ENCODE measurements around the gene PREB. TPM values are rescaled to one million over a fixed set of nuclear protein-coding genes. Genes with fewer than 3 reads are reported as not detected.

The PREB gene
- total and polyA plus RNA-seq, 8 donors, result 14.2 to 107 (median 41.0) TPM

DNA sequence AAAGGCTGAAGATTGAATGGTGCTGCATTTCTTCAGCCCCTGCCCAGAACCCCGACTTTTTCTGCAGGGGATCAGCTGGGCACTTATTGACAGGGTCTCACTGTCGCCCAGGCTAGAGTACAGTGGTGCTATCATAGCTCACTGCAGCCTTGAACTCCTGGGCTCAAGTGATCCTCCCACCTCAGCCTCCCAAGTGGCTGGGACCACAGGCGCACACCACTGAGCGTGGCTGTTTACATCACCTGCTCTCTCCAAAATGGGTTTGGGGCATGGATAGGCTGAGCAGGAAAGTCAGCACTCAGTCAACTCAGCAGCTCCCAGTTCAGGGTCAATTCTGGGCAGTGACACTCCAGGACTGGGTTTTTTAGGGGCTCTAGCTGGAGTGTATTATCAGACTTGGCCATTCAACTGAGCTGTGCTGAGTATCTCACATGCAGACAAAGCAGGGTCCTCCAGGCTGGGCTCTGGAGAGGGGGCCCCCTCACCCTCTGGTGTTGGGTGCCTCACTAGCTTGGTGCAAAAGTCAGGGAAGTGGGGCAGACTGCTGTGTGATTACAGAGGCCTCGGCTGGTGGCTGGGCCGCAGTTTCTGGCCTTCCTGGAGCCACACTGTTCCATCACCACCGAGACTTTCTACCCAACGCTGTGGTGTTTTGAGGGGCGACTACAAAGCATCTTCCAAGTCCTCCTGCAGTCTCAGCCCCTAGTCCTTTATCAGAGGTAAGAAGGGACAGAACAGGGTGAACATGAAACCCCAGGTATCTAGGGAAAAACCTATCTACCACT, 6.4 kb downstream of the PREB start:
- DNase-seq, result no peak
- Histone ChIP-seq H3K4me3 (no peak overlapping the region), H3K9me3 (no peaks in the 10 kb centered on the region), H3K27ac (no peak overlapping the region), H3K4me1 (peaks cover 8 to 23% (median 22%) of the 10 kb centered on the region in 4 donors), H3K36me3 (peaks cover 30 to 43% (median 37%) of the 10 kb centered on the region in 4 donors), H3K27me3 (no peaks in the 10 kb centered on the region)
- WGBS, 5 donors, result 82 to 89% (median 86%) methylated on average over 9 of the region's 9 CpGs
- intact Hi-C loops (cut with DNase I; ENCODE audit: low total_unique reads), result no loop called here
- no peak for TF ChIP-seq POLR2AphosphoS5 (IDR thresholded peaks at IDR 0.05)
- TF ChIP-seq, protein P1, sequence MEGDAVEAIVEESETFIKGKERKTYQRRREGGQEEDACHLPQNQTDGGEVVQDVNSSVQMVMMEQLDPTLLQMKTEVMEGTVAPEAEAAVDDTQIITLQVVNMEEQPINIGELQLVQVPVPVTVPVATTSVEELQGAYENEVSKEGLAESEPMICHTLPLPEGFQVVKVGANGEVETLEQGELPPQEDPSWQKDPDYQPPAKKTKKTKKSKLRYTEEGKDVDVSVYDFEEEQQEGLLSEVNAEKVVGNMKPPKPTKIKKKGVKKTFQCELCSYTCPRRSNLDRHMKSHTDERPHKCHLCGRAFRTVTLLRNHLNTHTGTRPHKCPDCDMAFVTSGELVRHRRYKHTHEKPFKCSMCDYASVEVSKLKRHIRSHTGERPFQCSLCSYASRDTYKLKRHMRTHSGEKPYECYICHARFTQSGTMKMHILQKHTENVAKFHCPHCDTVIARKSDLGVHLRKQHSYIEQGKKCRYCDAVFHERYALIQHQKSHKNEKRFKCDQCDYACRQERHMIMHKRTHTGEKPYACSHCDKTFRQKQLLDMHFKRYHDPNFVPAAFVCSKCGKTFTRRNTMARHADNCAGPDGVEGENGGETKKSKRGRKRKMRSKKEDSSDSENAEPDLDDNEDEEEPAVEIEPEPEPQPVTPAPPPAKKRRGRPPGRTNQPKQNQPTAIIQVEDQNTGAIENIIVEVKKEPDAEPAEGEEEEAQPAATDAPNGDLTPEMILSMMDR (IDR thresholded peaks at IDR 0.05), result no peak
- no peak for TF ChIP-seq EP300 (IDR thresholded peaks at IDR 0.05)
- TF ChIP-seq POLR2A (IDR thresholded peaks at IDR 0.05), result no peak

DNA sequence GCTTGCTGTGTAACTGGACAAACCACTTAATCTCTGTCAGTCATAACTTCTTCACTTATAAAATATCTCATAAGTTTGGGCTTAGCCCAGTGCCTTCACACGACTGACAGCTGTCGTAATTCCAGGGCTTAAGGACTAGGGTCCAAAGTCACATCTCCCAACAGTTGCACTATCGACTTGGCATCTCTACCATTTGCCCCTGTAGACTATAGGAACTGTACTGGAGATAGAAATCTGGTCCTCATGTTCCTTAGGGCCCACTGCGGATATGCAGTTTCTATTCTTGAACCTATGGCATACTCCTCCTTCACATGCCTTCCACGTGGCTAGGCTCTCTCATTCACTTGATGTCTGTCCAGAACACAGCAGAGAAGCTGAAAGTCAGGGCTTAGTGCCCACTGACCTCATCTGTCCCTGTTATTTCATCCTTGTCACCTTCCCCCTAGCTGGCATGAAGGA, 8.2 kb downstream of the PREB start:
- no peak overlapping the region for H3K27ac ChIP-seq
- intact Hi-C loops (cut with DNase I; ENCODE audit: low total_unique reads), result no loop called here
- DNase-seq, result no peak
- H3K4me1 ChIP-seq, result peaks cover 5 to 16% (median 15%) of the 10 kb centered on the region in 4 donors
- no peak overlapping the region for H3K4me3 ChIP-seq
- H3K36me3 ChIP-seq, result peaks cover 17 to 28% (median 20%) of the 10 kb centered on the region in 4 donors
- 45 to 54% (median 51%) methylated on average over 5 of the region's 5 CpGs for WGBS, 5 donors
- H3K27me3 ChIP-seq, result no peaks in the 10 kb centered on the region
- H3K9me3 ChIP-seq, result no peaks in the 10 kb centered on the region
- TF ChIP-seq POLR2AphosphoS5 (IDR thresholded peaks at IDR 0.05) (no peak), EP300 (IDR thresholded peaks at IDR 0.05) (no peak), POLR2A (IDR thresholded peaks at IDR 0.05) (no peak)
- TF ChIP-seq, protein P1 (IDR thresholded peaks at IDR 0.05), result no peak

DNA sequence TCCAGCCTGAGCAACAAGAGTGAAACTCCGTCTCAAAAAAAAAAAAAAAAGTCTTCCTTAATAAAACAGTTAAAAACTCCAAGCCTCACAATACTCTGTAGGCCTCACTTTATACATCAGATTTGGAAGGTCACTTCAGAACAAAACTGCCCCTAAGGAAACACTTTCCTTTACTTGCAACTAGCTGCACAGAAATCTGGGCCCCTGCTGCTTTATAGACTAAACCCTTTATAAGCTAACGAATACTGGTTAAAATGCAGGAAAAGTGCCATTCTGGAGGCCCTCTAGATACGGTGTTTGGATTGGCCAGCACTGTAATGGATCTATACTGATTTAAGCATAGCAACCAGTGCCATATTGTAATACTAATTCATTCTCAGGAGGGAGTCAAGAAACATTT, 9.3 kb downstream of the PREB start:
- Histone ChIP-seq H3K27me3 (peaks cover 0 to under 1% (median 0%) of the 10 kb centered on the region in 3 donors), H3K36me3 (peaks cover 6 to 16% (median 9%) of the 10 kb centered on the region in 4 donors), H3K4me3 (no peak overlapping the region), H3K9me3 (no peaks in the 10 kb centered on the region), H3K27ac (no peak overlapping the region), H3K4me1 (peaks cover 5 to 16% (median 15%) of the 10 kb centered on the region in 4 donors)
- no peak for DNase-seq
- intact Hi-C loops (cut with DNase I; ENCODE audit: low total_unique reads), result no loop called here
- TF ChIP-seq POLR2AphosphoS5 (IDR thresholded peaks at IDR 0.05) (no peak), EP300 (IDR thresholded peaks at IDR 0.05) (no peak), POLR2A (IDR thresholded peaks at IDR 0.05) (no peak)
- TF ChIP-seq, protein P1 (IDR thresholded peaks at IDR 0.05), result no peak
- WGBS, 5 donors, result 87 to 97% (median 91%) methylated on average over 3 of the region's 3 CpGs

DNA sequence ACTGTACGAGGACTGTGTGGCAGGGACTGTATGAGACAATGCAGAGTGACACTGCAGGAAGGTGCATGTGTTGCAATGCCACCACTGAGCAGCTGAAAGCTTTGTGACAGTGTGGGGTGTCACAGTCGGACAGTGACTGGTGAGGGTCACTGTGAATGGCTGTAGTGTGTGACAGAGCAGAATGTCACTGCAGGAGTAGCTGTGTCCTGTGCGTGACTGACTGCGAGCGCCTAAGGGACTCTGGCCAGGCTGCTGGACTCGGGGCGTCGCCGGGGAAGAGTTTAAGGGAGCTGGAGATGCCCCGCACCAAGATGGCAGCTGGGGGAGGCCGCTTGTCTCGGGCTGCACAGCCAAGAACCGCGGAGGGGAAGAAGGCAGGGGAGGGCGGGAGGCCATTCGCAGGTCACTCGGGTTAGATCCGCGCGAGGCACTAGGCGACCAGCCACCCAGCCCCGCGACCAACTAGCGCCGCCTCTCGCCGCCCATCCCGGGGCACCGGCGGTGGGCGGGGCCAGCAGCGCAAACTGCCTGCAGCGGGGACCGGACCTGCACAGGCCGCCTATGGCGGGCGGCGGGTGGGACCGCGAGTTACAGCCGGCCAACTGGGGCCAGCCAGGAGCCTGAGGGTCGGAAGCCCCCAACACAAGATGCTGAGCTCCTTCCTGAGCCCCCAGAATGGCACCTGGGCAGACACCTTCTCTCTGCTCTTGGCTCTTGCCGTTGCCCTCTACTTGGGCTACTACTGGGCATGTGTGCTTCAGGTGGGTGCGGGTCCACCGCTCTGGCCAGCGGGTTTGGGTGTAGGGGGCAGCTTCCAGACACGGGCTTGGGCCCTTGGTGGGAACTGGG, 10.9 kb downstream of the PREB start, which contains the start of gene ABHD1:
ABHD1 (plus strand) TSS at position 514 of the 849 bp plus-strand sequence; CDS start at position 648, 134 bp downstream.
- WGBS, 5 donors, result 4 to 9% (median 5%) methylated on average over 28 to 47 of the region's 47 CpGs
- H3K36me3 ChIP-seq, result no peaks in the 10 kb centered on the region
- TF ChIP-seq, protein P1 (IDR thresholded peaks at IDR 0.05), result peak in 1 of 7 experiments; percentile 5
- no peak for TF ChIP-seq POLR2A (IDR thresholded peaks at IDR 0.05)
- H3K4me3 ChIP-seq, result peak within 1 kb of the TSS; percentile 49 to 79 (median 61)
- intact Hi-C loops (cut with DNase I; ENCODE audit: low total_unique reads), result no loop called here
- H3K27ac ChIP-seq, result peak within 1 kb of the TSS in 3 of 5 donors; percentile 50 to 69 (median 59)
- peak; percentile 69 to 77 for DNase-seq
- no peaks in the 10 kb centered on the region for H3K9me3 ChIP-seq
- H3K4me1 ChIP-seq, result peaks cover 11 to 25% (median 20%) of the 10 kb centered on the region in 4 donors
- peaks cover 2 to 17% (median 12%) of the 10 kb centered on the region in 3 donors for H3K27me3 ChIP-seq

Measured in stomach (tissue), 9 donors.